Ishikawa (cell line): ENCODE data around the gene STH.

Source experiments
- CREB1 ChIP-seq: IDR thresholded peaks from 2 replicates; pipeline ENCODE4 v1.6.1; 2012; ENCODE audit warnings: low read depth
- EP300 ChIP-seq: IDR thresholded peaks from 2 replicates; pipeline ENCODE4 v1.6.1; 2012; ENCODE audit warnings: borderline replicate concordance
- FOXM1 ChIP-seq: IDR thresholded peaks from 2 replicates; pipeline ENCODE4 v1.6.1; 2012; ENCODE audit warnings: low read depth, borderline replicate concordance
- MAX ChIP-seq: IDR thresholded peaks from 2 replicates; pipeline ENCODE4 v1.6.1; 2012
- ZBTB7A ChIP-seq: IDR thresholded peaks from 2 replicates; pipeline ENCODE4 v1.6.1; 2012; ENCODE audit warnings: low read depth

DNA sequence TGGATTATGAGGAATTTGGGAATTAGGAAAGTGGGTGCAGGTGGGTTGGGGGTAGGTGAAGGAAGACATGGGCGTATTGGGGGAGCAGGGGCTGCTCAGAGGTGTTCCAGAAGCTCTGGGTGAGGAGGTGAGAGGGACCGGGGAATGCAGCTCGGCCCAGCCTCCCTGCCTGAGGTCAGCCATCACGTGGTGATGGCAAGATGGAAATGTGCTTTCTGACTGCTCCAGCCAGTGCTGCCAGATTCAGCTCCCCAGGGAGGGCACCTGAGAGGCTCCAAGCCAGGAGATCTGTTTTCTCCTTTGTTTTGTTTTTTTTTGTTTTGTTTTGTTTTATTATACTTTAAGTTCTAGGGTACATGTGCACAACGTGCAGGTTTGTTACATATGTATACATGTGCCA, 35.2 kb upstream of the STH start:
- TF ChIP-seq MAX = no peak
- TF ChIP-seq CREB1 = no peak
- TF ChIP-seq ZBTB7A = no peak
- no peak for TF ChIP-seq EP300
- TF ChIP-seq FOXM1 = no peak
